K562 (cell line): ENCODE measurements around the gene EMD.

Experiments
- EP300 ChIP-seq: IDR thresholded peaks from 2 replicates; pipeline ENCODE4 v1.6.1; 2012; ENCODE audit warnings: low read length, improper control_type of control experiment
- ETV6 ChIP-seq, 3 experiments: fragments of 150-350 bp in 1 of 3; sonication (generic) in 1 of 3; formaldehyde crosslinking in 1 of 3; IDR thresholded peaks; 2 replicates each; pipeline versions ENCODE4 v1.6.1 to v1.8.0; 2014 to 2022; ENCODE audit warnings: borderline replicate concordance in 2 of 3, low read depth in 2 of 3, antibody characterized with exemption in 1 of 3, low read length in 1 of 3, mild to moderate bottlenecking in 1 of 3, missing genetic modification reagents in 1 of 3
- RNF2 ChIP-seq: sonication (generic); IDR thresholded peaks from 2 replicates; pipeline ENCODE4 v1.6.1; 2016
- SRSF1 ChIP-seq: fragments of 200-400 bp; formaldehyde crosslinking; IDR thresholded peaks from 2 replicates; pipeline ENCODE4 v1.6.1; 2017; ENCODE audit warnings: mild to moderate bottlenecking, low read depth, low read length, moderate library complexity
- TBP ChIP-seq: optimal IDR thresholded peaks from 2 replicates; pipeline ENCODE3; 2011; ENCODE audit warnings: low read depth, low read length, improper control_type of control experiment
- ZNF140 ChIP-seq: fragments of 250-450 bp; sonication (Bioruptor Pico); IDR thresholded peaks from 2 replicates; pipeline ENCODE4 v1.8.0; 2021; ENCODE audit warnings: moderate library complexity, mild to moderate bottlenecking, inconsistent platforms
- ZNF212 ChIP-seq: fragments of 450-650 bp; formaldehyde crosslinking; IDR thresholded peaks from 2 replicates; pipeline ENCODE4 v1.4.0; 2020; ENCODE audit warnings: mild to moderate bottlenecking
- TF ChIP-seq, protein P1 (sequence below): fragments of 250-450 bp; sonication (Bioruptor Pico); IDR thresholded peaks from 2 replicates; pipeline ENCODE4 v1.9.0; 2021; ENCODE audit warnings: mild to moderate bottlenecking, inconsistent platforms

DNA sequence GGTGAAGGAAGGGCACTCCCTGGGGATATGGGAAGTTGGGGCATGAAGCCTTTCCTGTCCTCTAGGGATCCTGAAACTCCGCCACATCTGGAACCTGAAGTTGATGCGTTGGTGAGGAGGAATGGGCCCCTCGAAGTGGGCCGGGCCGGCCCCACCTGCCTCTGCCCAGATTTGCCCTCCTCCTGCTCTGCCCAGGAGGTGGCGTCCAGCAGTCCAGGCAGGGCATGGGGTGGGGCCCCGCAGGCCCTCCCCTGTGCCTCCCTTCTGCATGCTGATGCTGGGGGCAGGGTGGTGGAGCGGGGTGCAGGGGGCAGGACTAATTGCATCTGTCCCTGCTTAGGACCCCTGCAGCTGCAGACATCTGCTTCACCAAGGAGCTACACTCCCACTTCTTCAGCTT, 34.0 kb downstream of the EMD start:
- TF ChIP-seq, protein P1, sequence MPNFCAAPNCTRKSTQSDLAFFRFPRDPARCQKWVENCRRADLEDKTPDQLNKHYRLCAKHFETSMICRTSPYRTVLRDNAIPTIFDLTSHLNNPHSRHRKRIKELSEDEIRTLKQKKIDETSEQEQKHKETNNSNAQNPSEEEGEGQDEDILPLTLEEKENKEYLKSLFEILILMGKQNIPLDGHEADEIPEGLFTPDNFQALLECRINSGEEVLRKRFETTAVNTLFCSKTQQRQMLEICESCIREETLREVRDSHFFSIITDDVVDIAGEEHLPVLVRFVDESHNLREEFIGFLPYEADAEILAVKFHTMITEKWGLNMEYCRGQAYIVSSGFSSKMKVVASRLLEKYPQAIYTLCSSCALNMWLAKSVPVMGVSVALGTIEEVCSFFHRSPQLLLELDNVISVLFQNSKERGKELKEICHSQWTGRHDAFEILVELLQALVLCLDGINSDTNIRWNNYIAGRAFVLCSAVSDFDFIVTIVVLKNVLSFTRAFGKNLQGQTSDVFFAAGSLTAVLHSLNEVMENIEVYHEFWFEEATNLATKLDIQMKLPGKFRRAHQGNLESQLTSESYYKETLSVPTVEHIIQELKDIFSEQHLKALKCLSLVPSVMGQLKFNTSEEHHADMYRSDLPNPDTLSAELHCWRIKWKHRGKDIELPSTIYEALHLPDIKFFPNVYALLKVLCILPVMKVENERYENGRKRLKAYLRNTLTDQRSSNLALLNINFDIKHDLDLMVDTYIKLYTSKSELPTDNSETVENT = no peak
- no peak for TF ChIP-seq RNF2
- TF ChIP-seq ZNF140 (CRISPR knock-in tag) = no peak
- no peak for TF ChIP-seq SRSF1
- no peak for TF ChIP-seq ETV6 (IDR thresholded peaks at IDR 0.05; ENCODE audit: borderline replicate concordance in 1 of 2, low read depth in 2 of 2, low read length in 1 of 2)
- TF ChIP-seq ETV6 (CRISPR knock-in tag; IDR thresholded peaks at IDR 0.05; ENCODE audit: borderline replicate concordance) = no peak
- no peak for TF ChIP-seq TBP
- TF ChIP-seq ZNF212 (CRISPR knock-in tag) = no peak
- no peak for TF ChIP-seq EP300
